OCI-M1 (cell line): ENCODE measurements around the gene CERS6.
"Not testable (repeated sequence)": the region's sequence is repeated elsewhere in the genome, so short reads cannot be mapped to it uniquely, and the experiment has no call there.

Experiments used
- DNase-seq: peaks from one replicate; lab custom pipeline; 2025; lab: John Stamatoyannopoulos, UW

The CERS6 gene

GRCh38 chr2:168468354-168468753 lies 12.3 kb downstream of the CERS6 start:
- DNase-seq, result peak; percentile 53

GRCh38 chr2:168469281-168469988 lies 13.4 kb downstream of the CERS6 start:
- DNase-seq, result peak; percentile 81

GRCh38 chr2:168470320-168471162 lies 14.5 kb downstream of the CERS6 start:
- DNase-seq, result peak; percentile 25

GRCh38 chr2:168471163-168471475 lies 15.0 kb downstream of the CERS6 start:
- no peak for DNase-seq

GRCh38 chr2:168475636-168476035 lies 19.6 kb downstream of the CERS6 start:
- DNase-seq, result no peak

- DNase-seq, result no peak
Observed at GRCh38 chr2:168478206-168478605, 22.1 kb downstream of the CERS6 start.

GRCh38 chr2:168480356-168480755 lies 24.3 kb downstream of the CERS6 start:
- DNase-seq, result no peak

- DNase-seq, result no peak
Observed at GRCh38 chr2:168480825-168481585, 24.9 kb downstream of the CERS6 start.

GRCh38 chr2:168482269-168482668 lies 26.2 kb downstream of the CERS6 start:
- no peak for DNase-seq

- DNase-seq, result no peak
Observed at GRCh38 chr2:168482952-168483831, 27.1 kb downstream of the CERS6 start.

- no peak for DNase-seq
Observed at GRCh38 chr2:168486477-168486876, 30.4 kb downstream of the CERS6 start.

GRCh38 chr2:168490015-168490874 lies 34.2 kb downstream of the CERS6 start:
- peak; percentile 89 for DNase-seq

GRCh38 chr2:168490946-168491605 lies 35.0 kb downstream of the CERS6 start:
- peak; percentile 66 for DNase-seq

- not testable (repeated sequence) for DNase-seq
Observed at GRCh38 chr2:168491728-168492127, 35.7 kb downstream of the CERS6 start.

GRCh38 chr2:168493219-168493618 lies 37.1 kb downstream of the CERS6 start:
- DNase-seq, result not testable (repeated sequence)

GRCh38 chr2:168494190-168494711 lies 38.2 kb downstream of the CERS6 start:
- peak; percentile 35 for DNase-seq

- no peak for DNase-seq
Observed at GRCh38 chr2:168495524-168495923, 39.5 kb downstream of the CERS6 start.

GRCh38 chr2:168496906-168497305 lies 40.8 kb downstream of the CERS6 start:
- DNase-seq, result no peak

- peak; percentile 17 for DNase-seq
Observed at GRCh38 chr2:168499500-168499899, 43.4 kb downstream of the CERS6 start.

- no peak for DNase-seq
Observed at GRCh38 chr2:168500516-168500915, 44.4 kb downstream of the CERS6 start.
